GM19328 (cell line): ENCODE data around the gene NBAS.
"Not testable (repeated sequence)": the region's sequence is repeated elsewhere in the genome, so short reads cannot be mapped to it uniquely, and the experiment has no call there.

Experiments used
- ATAC-seq: cut with Tn5 transposase; IDR thresholded peaks from one replicate; pipeline ENCODE4 v1.9.1; 2021; ENCODE audit warnings: mild to moderate bottlenecking, moderate library complexity; ENCODE audit not compliant: unreplicated experiment

The NBAS gene

GRCh38 chr2:15278296-15278695 lies 282.8 kb downstream of the NBAS start:
- ATAC-seq, result no peak

DNA sequence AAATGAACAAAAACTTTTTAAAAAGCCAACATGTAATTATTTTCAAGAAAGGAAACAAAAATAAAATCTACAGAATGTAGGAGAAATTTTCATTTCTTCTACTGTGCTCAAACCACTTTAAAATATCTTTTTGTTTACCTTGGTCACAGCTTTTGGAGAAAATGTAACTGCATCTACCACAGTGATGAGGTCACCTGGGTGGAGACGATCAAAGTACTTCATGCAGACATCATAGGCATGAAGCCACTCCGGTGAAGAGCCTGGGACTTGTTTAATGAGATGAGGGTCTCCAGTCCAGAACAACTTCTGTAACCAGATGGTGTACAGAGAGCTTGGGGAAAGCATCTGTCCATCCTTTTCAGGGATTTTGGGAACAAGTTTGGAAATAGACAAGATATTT lies 285.8 kb downstream of the NBAS start:
- ATAC-seq, result no peak

- no peak for ATAC-seq
Observed at GRCh38 chr2:15273452-15273851, 287.7 kb downstream of the NBAS start.

DNA sequence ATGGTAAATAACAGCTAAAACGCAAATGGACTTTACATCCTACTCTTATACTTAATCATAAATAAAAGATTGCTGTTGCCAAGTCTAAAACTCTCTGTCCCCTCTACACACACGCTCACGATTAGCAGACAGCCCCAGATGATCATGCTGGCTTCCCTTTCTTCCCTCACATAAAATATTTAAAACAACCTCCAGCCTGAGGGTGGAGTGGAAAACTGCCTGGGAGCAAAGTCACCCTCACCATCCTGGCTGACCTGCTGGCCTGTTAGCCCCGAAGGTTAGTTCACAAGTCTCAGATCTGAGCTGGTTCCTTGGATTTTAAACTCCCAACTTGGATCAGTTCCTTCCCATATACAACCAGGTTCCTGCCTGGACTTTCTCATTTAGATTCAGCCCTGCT lies 288.2 kb downstream of the NBAS start:
- ATAC-seq, result no peak

- no peak for ATAC-seq
Observed at GRCh38 chr2:15271941-15272542, 289.1 kb downstream of the NBAS start.

GRCh38 chr2:15271276-15271675 lies 289.9 kb downstream of the NBAS start:
- no peak for ATAC-seq

- no peak for ATAC-seq
Observed at GRCh38 chr2:15269043-15269442, 292.1 kb downstream of the NBAS start.

DNA sequence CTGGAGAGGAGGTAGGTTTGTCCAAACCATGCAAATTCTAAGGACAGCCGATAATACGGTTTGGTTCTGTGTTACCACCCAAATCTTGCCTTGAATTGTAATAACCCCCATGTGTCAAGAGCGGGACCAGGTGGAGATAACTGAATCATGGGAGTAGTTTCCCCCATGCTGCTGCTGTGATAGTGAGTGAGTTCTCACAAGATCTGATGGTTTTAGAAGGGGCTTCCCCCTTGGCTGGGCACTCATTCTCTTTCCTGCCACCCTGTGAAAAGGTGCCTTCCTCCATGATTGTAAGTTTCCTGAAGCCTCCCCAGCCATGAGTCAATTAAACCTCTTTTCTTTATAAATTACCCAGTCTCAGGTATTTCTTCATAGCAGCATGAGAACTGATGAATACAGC lies 295.2 kb downstream of the NBAS start:
- ATAC-seq, result no peak

GRCh38 chr2:15263976-15264685 lies 297.0 kb downstream of the NBAS start:
- ATAC-seq, result no peak

DNA sequence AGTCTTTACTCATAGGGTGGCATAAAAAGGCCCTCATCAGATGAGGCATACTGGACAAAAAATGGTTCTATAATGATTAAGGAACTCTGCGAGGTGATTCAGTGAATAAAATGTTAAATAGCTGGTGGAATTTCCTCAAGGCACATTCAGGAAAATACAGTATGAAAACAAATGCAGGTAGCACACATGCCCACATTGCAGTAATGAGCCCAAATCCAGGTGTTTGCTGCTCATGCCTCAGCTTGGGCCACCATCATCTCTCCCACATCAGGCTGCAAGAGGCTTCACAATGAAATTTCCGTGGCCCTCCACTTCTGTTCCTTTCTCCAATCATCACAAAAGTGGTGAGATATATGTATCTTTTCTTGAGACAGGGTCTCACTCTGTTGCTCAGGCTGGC lies 298.3 kb downstream of the NBAS start:
- ATAC-seq, result no peak

DNA sequence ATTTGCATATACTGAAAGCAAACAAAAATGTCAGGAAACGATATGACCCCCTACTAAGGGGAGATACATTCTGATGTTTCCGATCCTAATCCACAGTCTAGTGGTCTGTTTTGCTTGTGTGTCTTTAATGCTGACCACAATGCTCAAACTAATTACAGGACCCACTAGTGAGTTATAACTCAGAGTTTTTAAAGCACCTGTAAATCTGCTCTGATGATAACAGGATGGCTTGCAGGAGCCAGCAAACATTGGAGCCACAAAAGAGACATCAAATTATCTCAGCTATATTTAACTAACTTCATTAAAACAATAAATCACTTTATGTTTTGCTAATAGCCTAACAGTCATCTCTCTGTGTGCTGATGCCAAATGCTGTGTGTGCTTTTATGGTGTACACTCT lies 300.3 kb downstream of the NBAS start:
- ATAC-seq, result no peak

- ATAC-seq, result no peak
Observed at GRCh38 chr2:15260196-15260595, 300.9 kb downstream of the NBAS start.

GRCh38 chr2:15259356-15259756 lies 301.8 kb downstream of the NBAS start:
- ATAC-seq, result no peak

DNA sequence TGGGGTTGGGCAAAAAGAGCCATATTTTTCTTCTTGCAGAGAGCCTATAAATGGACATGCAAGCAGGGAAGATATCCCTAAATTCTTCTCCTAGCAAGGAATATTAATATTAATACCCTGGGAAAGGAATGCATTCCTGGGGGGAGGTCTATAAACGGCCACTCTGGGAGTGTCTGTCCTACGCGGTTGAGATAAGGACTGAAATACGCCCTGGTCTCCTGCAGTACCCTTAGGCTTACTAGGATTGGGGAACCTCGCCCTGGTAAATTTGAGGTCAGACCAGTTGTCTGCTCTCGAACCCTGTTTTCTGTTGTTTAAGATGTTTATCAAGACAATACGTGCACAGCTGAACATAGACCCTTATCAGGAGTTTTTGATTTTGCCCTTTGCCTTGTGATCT lies 302.7 kb downstream of the NBAS start:
- ATAC-seq, result not testable (repeated sequence)

DNA sequence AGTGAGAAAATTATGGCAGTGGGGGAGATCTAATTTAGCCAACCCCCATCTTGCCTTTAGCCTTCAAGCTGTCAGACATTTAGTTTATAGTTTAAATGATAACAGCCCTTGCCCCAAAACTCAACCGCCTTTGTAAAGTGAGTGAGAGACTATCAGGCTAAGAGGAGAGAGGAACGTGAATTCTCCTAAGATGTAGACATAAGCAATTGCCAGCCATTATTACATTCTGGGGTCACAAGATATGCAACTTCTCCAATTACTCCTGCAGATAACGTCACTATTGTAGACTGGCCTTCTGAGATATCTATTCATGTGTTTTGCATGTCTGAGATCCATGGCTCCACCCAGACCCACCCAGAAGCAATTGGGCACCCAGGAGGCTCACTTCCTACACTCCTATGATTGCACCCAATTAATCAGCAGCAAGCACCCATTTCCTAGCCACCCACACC lies 307.3 kb downstream of the NBAS start:
- ATAC-seq, result no peak

- no peak for ATAC-seq
Observed at GRCh38 chr2:15253247-15253646, 307.9 kb downstream of the NBAS start.

- ATAC-seq, result no peak
Observed at GRCh38 chr2:15251753-15252152, 309.4 kb downstream of the NBAS start.

- ATAC-seq, result not testable (repeated sequence)
Observed at GRCh38 chr2:15250946-15251345, 310.2 kb downstream of the NBAS start.

- ATAC-seq, result no peak
Observed at GRCh38 chr2:15246870-15247269, 314.3 kb downstream of the NBAS start.

GRCh38 chr2:15243762-15244161 lies 317.4 kb downstream of the NBAS start:
- ATAC-seq, result no peak

DNA sequence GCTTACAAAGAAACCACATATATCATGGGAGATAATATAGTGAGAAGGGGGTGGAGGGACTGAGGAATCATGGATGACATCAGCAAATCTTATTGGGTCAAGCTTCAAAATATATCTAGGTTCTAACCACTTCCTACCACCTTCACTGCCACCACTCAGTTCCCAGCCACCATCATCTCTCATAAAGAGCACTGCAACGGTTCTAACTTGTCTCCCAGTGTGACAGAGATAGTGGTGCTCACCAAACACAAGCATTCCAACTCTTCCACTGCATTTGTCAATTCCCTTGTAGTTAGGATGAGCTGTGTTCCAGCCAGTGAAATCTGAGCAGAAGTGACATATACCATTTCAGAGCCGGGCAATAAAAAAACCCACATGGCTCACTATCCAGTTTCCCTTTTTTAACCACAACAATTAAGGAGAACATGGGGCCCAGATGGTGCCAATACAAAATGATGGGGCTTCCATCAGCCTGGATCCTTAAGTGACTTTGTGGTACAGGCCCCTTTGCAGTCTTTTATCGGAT lies 318.1 kb downstream of the NBAS start:
- ATAC-seq, result no peak

GRCh38 chr2:15241929-15242328 lies 319.2 kb downstream of the NBAS start:
- ATAC-seq, result no peak
